NK-92 (cell line): ENCODE results near the gene RAD9B.
"Not testable (repeated sequence)": the region's sequence is repeated elsewhere in the genome, so short reads cannot be mapped to it uniquely, and the experiment has no call there.

Experiments
- DNase-seq: peaks from one replicate; lab custom pipeline; 2025; ENCODE audit not compliant: unreplicated experiment; lab: John Stamatoyannopoulos, UW

RAD9B gene

DNA sequence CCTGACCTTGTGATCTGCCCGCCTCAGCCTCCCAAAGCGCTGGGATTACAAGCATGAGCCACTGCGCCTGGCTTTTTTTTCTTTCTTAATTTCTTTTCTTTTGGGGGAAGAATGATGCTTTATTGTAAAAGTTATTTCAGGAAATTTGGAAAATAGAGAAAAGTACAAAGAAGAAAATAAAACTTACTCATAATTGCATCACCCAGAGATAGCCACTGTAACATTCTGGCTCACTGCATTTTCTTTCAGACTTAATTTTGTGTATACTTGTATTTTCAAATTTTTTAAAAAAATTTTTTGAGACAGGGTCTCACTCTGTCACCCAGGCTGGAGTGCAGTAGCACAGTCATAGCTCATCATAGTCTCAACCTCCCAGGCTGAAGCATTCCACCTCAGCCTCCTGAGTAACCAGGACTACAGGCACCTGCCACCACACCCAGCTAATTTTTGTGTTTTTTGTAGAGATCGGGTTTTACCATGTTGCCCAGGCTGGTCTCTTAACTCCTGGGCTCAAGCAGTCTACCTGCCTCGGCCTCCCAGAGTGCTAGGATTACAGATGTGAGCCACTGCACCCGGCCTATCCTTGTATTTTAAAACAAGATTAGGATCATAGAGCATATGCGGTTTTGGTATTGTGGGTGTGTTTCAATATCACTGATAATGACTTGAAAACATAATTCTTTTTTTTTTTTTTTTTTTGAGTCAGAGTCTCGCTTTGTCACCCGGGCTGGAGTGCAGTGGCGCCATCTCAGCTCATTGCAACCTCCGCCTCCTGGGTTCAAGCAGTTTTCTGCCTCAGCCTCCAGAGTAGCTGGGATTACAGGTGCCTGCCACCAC is 19.0 kb downstream of the RAD9B start:
- not testable (repeated sequence) for DNase-seq

- DNase-seq = no peak
Measured at GRCh38 chr12:110528277-110528839, 26.2 kb downstream of the RAD9B start.

DNA sequence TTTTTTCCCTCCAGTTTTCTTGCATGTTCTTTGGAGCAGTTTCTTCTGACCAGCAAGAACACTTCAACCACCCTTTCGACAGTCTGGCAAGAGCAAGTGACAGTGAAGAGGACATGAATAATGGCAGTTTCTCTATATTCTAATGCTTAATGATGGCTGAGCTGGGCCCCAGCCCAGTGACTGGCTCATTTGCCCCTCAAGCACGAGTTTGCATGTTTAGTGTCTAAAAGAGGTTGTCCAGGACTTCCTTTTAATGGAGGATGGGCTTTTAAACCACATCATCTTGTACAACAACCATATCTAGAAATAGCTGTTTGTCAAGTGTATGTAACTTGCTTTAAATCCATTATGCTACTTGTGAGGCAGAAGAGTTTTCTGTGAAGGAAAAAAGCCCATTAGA is 28.4 kb downstream of the RAD9B start:
- no peak for DNase-seq

- DNase-seq = no peak
Measured at GRCh38 chr12:110531741-110532333, 29.7 kb downstream of the RAD9B start.

GRCh38 chr12:110532644-110533043 is 30.5 kb downstream of the RAD9B start:
- no peak for DNase-seq

DNA sequence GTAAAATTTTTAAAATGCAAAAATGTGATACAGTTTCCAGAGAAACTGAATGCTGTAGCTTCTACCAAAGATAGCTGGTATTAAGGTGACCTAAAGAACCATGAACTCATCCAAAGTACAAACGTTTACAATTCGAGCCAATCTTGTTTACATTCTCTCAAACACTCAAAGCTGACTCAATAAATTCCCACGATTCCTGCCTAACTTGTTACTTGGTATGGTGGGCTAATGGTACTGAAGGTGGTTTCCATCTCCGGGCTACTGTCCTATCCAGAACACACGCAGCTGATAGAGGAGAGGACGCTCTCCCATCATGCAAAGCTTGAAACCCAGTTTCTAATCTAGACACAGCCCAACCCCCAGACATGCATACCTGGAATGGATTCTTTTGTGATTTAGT is 31.5 kb downstream of the RAD9B start:
- DNase-seq = no peak

DNA sequence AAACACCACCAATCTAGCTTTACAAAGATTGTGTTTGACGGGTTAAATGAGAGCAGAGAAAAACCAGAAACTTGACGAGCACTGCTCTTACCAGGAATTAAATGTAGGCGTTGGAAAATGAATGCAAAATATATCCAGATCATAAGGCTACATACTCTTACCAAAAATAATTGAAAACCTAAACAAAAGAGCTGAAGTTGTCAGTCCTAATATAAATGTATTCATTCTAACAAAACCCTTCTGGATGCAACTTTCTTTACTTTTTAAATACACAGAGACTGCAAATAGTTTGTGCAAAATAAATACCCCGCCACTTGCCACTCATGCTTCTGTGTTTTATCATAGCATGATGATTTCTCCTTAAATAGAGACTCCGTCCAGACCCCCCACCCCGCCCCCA is 32.7 kb downstream of the RAD9B start:
- DNase-seq = no peak

GRCh38 chr12:110536834-110537604 is 34.9 kb downstream of the RAD9B start:
- DNase-seq = no peak

- no peak for DNase-seq
Measured at GRCh38 chr12:110537605-110538409, 35.7 kb downstream of the RAD9B start.

DNA sequence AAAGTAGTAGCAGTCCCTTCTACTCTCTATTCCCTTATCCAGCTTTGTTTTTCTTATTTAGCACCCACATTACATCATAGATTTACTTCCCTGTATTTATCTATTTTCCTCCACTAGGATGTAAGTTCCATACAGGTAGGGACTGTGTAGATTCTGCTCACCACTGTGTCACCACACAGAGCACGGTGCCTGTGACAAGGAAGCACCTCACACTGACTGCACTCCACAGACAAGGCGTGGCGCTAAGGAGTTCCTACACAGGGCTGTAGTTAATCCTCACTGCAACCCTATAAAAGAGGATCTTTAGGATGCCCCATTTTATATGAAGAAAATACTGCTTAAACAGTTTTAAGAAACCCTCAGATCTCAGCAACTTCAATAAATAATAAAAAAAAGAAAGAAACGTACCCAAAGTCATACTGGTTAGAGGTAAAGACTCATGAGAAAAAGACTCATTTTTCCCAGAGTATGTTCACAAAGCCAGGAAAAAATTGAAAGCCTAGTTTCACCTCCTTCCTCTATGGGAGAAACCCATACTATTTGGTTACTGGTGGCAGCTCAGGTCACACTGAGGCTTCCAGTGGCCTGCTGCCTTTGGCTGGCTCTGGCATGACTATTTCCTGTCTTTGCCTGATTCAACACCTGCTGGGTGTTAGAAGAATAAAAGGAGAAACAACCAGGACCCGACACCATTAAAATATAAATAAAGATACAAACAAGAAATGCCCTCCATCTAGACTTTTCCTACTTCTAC is 36.9 kb downstream of the RAD9B start:
- no peak for DNase-seq

GRCh38 chr12:110540048-110540447 is 37.9 kb downstream of the RAD9B start:
- no peak for DNase-seq

DNA sequence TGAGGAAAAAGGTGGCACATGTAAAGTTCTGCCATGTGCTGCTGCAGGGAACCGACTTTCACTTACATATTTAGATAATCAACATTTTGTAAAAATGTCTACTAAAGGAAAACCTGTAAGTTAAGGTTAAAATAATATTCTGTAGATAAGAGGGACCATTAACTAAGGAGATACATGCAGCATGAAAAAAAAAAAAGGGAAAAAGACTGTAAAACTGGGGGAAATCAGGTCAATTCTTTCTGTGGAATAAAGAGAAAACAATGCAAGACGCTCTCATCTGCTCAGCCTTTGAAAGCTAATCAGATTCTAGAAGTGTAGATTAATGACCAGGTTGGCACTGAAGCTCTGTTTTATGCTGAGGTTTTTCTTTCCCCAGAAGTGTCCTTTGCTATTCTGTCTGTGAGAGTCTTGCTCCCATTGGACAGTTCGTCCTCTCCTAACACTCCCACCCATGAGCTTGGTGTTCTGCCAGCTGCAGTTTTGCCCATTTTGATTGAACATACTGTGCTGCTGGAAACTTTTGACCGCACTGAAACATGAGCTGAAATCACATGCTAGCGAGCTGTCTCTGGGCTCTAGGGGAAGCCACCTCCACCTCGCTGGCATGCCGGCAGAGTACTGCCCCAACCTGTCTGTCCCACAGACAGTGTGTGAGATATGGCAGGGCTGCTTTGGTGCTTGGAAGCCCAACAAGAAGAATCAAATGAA is 41.3 kb downstream of the RAD9B start:
- no peak for DNase-seq

DNA sequence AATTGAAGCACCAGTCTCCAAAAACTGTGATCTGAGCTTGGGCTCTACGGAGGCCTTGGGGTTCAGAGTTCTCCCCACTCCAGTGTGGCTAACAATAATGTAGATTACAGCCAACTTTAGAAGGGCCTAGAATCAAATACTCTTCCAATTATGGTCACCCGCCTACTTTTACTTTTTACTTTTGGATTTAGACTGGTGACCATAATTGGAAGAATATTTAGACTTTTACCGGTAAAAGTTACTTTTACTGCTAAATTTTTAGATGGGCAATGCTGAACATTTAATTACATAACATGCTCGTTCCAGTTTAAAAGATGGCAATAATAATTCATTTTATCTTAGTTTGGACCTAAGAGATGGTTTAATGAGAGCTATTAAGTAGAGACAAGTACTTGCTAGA is 41.8 kb downstream of the RAD9B start:
- no peak for DNase-seq

- DNase-seq = not testable (repeated sequence)
Measured at GRCh38 chr12:110545259-110545658, 43.1 kb downstream of the RAD9B start.

DNA sequence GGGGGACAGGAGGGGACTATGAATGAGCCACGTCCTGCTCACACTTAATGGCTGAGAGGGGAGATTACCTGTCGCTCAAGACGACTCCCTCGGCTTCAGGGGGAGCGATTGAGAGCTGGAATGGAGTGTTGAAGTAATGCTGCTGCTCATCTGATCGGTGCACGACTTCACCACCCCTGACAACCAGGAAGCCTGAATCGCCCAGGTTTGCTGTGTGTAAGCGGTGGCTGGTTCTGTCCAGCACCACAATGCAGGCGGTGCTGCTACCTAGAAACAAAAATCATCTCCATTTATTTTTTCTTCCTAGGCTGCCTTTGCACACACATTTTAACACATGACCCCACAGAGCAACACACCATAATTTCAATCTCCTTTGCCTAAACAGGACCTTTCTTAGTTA is 43.7 kb downstream of the RAD9B start:
- DNase-seq = no peak

- DNase-seq = no peak
Measured at GRCh38 chr12:110546339-110546738, 44.2 kb downstream of the RAD9B start.

DNA sequence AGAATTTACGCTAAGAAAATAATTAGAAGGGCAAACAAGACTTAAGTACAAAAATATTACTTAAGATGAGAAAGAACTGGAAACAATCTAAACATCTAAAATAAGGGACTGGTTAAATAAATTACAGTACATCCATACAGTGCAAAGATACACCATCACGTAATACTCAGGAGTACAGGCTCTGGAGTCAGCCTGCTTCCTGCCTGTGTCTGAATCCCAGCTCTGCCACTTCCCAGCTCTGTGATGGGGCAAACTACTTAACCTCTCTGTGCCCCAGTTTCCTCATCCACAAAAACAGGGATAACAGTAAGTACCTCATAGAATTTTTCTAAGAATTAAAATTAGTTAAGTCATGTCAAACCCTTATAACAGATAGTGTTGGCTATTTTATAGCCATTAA is 45.0 kb downstream of the RAD9B start:
- no peak for DNase-seq

- DNase-seq = no peak
Measured at GRCh38 chr12:110548678-110549077, 46.5 kb downstream of the RAD9B start.

- no peak for DNase-seq
Measured at GRCh38 chr12:110549716-110550115, 47.6 kb downstream of the RAD9B start.
